DND-41 (cell line): Measurements from ENCODE around the gene UIMC1.

Experiments used
- ATAC-seq: fragments of 200-7000 bp; cut with Tn5 transposase; 3 replicates; pipeline ENCODE4 v1.9.1; 2021; ENCODE audit warnings: low read depth; ENCODE audit not compliant: insufficient read depth
- DNase-seq: peaks from one replicate; pipeline ENCODE4 v3.0.0-alpha.2; 2020
- H2AFZ ChIP-seq: 2 replicates; pipeline ENCODE4 v1.6.0; 2012; ENCODE audit warnings: low read depth, low read length
- H3K27ac ChIP-seq: 2 replicates; pipeline ENCODE4 v1.5.1; 2012; ENCODE audit warnings: low read length, inconsistent platforms
- H3K27me3 ChIP-seq: fragments of 200-600 bp; sonication (generic); 2 replicates; pipeline ENCODE4 v1.6.0; 2012; ENCODE audit warnings: low read length, mild to moderate bottlenecking, inconsistent platforms; ENCODE audit not compliant: insufficient read depth, poor library complexity
- H3K36me3 ChIP-seq: 2 replicates; pipeline ENCODE4 v1.5.1; 2012; ENCODE audit warnings: low read length, inconsistent platforms; ENCODE audit not compliant: insufficient read depth
- H3K4me1 ChIP-seq: 2 replicates; pipeline ENCODE4 v1.5.1; 2012; ENCODE audit warnings: mild to moderate bottlenecking, low read length; ENCODE audit not compliant: insufficient read depth
- H3K4me2 ChIP-seq: 2 replicates; pipeline ENCODE4 v1.6.0; 2012; ENCODE audit warnings: mild to moderate bottlenecking, moderate library complexity, low read length, inconsistent platforms; ENCODE audit not compliant: insufficient read depth
- H3K4me3 ChIP-seq, 2 experiments: fragments of 200-600 bp in 1 of 2; shearing (Covaris generic) in 1 of 2; 2 replicates each; pipeline ENCODE4 v1.5.1; 2012 to 2016; ENCODE audit warnings: inconsistent platforms in 2 of 2, low read length in 2 of 2, mild to moderate bottlenecking in 2 of 2, low read depth in 1 of 2, moderate library complexity in 1 of 2
- H3K79me2 ChIP-seq: 2 replicates; pipeline ENCODE4 v1.6.0; 2012; ENCODE audit warnings: low read length, inconsistent platforms; ENCODE audit not compliant: insufficient read depth
- H3K9ac ChIP-seq: 2 replicates; pipeline ENCODE4 v1.6.0; 2012; ENCODE audit warnings: low read depth, mild to moderate bottlenecking, inconsistent platforms, low read length, moderate library complexity
- H3K9me3 ChIP-seq: 2 replicates; pipeline ENCODE4 v1.5.1; 2012; ENCODE audit warnings: low read length, moderate library complexity, mild to moderate bottlenecking, inconsistent platforms; ENCODE audit not compliant: insufficient read depth, severe bottlenecking
- H4K20me1 ChIP-seq: 2 replicates; pipeline ENCODE4 v1.6.0; 2012; ENCODE audit warnings: low read length; ENCODE audit not compliant: insufficient read depth
- CTCF ChIP-seq: IDR thresholded peaks from 2 replicates; pipeline ENCODE4 v1.5.1; 2012; ENCODE audit warnings: borderline replicate concordance, low read length, moderate library complexity, mild to moderate bottlenecking; ENCODE audit not compliant: poor library complexity, severe bottlenecking; ENCODE audit errors: extremely low read depth
- EZH2 ChIP-seq: IDR thresholded peaks from 3 replicates; pipeline ENCODE4 v1.6.1; 2012; ENCODE audit warnings: borderline replicate concordance, low read depth, mild to moderate bottlenecking, moderate library complexity, low read length, inconsistent platforms; ENCODE audit not compliant: severe bottlenecking

The UIMC1 gene

DNA sequence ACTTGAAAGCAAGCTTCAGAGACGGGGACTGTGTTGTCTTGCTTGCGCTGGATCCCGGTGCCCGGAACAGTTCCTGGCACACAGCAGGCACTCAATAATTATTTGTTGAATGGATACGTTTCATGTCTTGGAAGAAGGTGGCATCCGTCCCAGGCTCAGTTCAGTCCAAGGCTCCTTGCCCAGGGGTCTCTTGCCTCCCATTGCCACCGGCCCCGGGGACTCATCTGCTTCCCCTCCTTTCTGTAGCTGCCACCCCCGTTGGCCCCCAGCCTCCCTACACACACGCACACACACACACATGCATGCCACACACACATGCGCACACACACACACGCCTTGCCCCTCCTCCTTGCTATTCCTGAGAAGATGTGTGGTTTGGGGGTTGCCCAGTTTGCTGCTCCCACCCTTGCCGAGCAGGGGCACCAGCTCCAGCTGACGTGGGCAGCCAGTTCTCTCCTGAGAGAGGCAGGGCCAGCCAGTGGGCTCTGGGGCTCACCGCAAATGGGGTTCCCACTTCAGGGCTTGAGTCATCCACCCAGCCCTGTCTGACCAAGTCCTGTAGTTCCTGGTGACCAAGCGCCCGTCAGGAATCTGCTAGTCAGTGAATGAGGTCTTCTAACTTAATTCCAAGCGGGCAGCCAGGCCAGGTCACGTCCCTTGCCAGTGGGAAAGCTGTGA, 149.2 kb downstream of the UIMC1 start:
- H3K27me3 ChIP-seq = no peaks in the 10 kb centered on the region

GRCh38 chr5:176856746-176857145, 149.8 kb downstream of the UIMC1 start:
- Histone ChIP-seq H3K4me3 (no peak overlapping the region), H3K4me2 (no peak overlapping the region), H3K4me1 (no peaks in the 10 kb centered on the region), H3K36me3 (no peaks in the 10 kb centered on the region), H3K27me3 (no peaks in the 10 kb centered on the region), H3K9me3 (no peaks in the 10 kb centered on the region), H3K79me2 (no peaks in the 10 kb centered on the region), H3K27ac (no peak overlapping the region), H4K20me1 (peaks cover 10% of the 10 kb centered on the region), H3K9ac (no peak overlapping the region), H2AFZ (no peak overlapping the region)
- TF ChIP-seq CTCF (no peak), EZH2 (no peak)
- DNase-seq = no peak
- no peak for ATAC-seq

More for the DNA sequence above, 149.2 kb downstream of the UIMC1 start:
- no peak for TF ChIP-seq CTCF
- no peak for TF ChIP-seq EZH2
- Histone ChIP-seq H3K9ac (no peak overlapping the region), H3K4me1 (no peaks in the 10 kb centered on the region), H3K4me2 (no peak overlapping the region), H4K20me1 (peaks cover 12% of the 10 kb centered on the region), H3K9me3 (no peaks in the 10 kb centered on the region), H3K27ac (no peak overlapping the region), H2AFZ (no peak overlapping the region), H3K4me3 (no peak overlapping the region), H3K36me3 (no peaks in the 10 kb centered on the region), H3K79me2 (no peaks in the 10 kb centered on the region)
- ATAC-seq = no peak
- DNase-seq = no peak

- Histone ChIP-seq H2AFZ (no peak overlapping the region), H3K9me3 (no peaks in the 10 kb centered on the region), H3K4me3 (no peak overlapping the region), H3K27me3 (no peaks in the 10 kb centered on the region), H3K4me1 (no peaks in the 10 kb centered on the region), H4K20me1 (peaks cover 4% of the 10 kb centered on the region; the same call in 1 of the 2 replicates), H3K79me2 (no peaks in the 10 kb centered on the region), H3K4me2 (no peak overlapping the region), H3K27ac (no peak overlapping the region), H3K9ac (no peak overlapping the region), H3K36me3 (no peaks in the 10 kb centered on the region)
- DNase-seq (no peak), ATAC-seq (no peak)
- TF ChIP-seq EZH2 (no peak), CTCF (no peak)
These were observed 151.0 kb downstream of the UIMC1 start for GRCh38 chr5:176855598-176855997.
